Panc1 (cell line): ENCODE results near the gene RAP1B.

Experiments used
- CTCF ChIP-seq: fragments of 450-650 bp; IDR thresholded peaks from 2 replicates; pipeline ENCODE4 v1.5.1; 2017; ENCODE audit warnings: mild to moderate bottlenecking
- REST ChIP-seq, 2 experiments: IDR thresholded peaks; 2 replicates each; pipeline ENCODE4 v1.6.1; 2011 to 2012; ENCODE audit warnings: low read depth in 2 of 2, control low read depth in 1 of 2, low read length in 1 of 2, mild to moderate bottlenecking in 1 of 2, moderate library complexity in 1 of 2; ENCODE audit not compliant: insufficient read depth in 1 of 2
- SIN3A ChIP-seq: IDR thresholded peaks from 2 replicates; pipeline ENCODE4 v1.6.1; 2012; ENCODE audit warnings: low read depth, mild to moderate bottlenecking, low read length, moderate library complexity, borderline replicate concordance; ENCODE audit not compliant: insufficient read depth

GRCh38 chr12:68578765-68579164, 31.9 kb upstream of the RAP1B start:
- TF ChIP-seq REST (IDR thresholded peaks at IDR 0.05; ENCODE audit: insufficient read depth in 1 of 2, low read depth in 2 of 2, low read length in 1 of 2) (no peak), CTCF (no peak), SIN3A (no peak)
